ENCODE data around the gene ARF4.
"Not testable (repeated sequence)": the region's sequence is repeated elsewhere in the genome, so short reads cannot be mapped to it uniquely, and the experiment has no call there.

Gene ARF4

DNA sequence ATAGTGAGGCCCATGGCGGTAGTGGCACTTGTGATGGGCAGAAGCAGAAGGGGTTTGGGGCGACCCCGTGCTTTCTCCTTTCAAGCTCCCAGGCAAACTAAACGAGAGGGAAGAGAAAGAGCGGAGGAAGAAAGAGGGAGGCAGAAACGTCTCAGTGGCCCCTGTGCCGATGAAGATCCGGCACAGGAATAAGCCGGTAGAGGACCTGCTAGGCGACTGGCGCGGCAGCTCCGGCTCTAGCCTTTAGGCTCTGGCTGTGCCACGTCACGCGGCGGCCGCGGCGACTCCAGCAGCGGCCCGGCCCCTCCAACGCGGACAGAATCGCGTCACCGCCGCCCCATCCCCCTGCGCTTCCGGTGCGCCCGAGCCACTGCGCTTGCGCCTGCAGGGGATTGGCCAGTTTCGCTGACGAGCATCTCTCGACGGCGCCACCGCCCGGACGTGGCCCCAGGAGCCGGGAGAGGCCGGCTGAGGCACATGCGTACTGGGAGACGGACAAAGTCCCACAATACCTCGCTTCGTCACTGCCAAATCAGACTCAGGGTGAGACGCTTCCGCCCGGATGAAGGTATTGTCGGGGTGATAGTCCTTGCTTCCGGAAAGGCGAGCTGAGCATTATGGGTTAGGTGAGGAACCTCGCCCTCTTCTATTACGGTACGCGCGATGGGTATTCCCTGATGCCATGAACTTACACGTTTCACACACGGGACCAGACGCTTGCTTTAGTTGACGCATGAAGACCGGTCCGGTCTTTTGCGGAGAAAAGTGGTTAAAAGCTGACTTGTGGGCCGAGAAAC lies at the start of gene ARF4:
ARF4 (minus strand) TSS at position 218 of the 797 bp plus-strand sequence; CDS start at position 14, 204 bp downstream.
- peak; percentile 100 for FAIRE-seq
- peak; percentile 98 for DNase-seq (ENCODE audit: extremely low spot score, insufficient read length, low read depth)

DNA sequence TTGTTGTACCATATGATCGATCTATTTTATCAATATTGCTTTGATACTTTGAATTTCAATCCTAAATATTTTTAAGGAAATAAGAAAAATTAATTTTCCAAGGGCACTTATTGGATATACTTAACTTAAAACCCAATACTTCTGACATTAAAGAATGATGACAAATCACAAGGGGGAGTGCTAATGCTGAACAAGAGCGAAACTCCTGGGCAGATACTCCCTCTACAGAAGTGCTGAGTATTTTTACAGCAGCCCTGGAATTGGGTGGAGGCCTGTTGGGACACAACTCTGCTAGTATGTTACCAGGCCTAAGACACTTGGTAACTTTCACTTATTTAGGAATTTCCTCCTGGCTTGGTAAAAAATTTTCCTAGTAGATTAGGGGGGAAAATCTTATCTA lies 49.6 kb upstream of the ARF4 start:
- no peak for FAIRE-seq
- DNase-seq (ENCODE audit: extremely low spot score, insufficient read length, low read depth), result no peak

DNA sequence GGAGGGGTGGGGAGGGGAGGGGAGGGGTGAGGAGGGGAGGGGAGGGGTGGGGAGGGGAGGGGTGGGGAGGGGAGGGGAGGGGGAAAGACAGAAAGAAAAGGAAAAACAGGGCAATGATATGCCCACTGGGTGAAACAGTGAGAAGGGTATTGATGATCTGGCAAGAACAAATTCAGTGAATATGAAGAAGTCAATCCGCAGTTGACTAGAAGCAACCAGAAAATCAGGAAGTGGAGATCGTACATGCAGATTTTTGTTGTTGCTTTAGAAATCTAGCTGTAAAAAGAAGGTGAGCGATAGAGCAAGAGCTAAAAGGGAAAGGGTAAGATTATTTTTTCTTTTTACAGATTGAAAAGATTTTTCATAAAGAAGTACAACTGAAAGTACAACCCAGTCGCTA lies 47.6 kb upstream of the ARF4 start:
- FAIRE-seq, result no peak
- no peak for DNase-seq (ENCODE audit: extremely low spot score, insufficient read length, low read depth)

DNA sequence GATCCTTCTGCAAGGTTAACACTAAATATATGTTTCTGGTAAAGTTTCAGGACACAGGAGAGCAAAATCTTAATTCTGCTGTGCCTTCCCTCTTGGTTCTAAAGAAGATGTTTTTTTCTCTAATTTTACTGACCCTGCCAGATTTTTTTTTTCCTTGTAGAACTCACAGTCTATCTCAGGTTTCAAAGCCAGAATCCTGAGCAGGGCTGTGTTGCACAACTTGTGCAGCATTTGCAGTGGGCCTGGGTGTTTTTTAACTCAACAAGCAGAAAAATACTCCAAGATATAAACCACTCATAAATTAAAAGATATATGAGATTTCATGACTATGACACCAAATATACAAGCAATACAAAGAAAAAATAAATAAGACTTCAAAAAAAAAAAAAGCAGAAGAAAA lies 40.2 kb upstream of the ARF4 start:
- DNase-seq (ENCODE audit: extremely low spot score, insufficient read length, low read depth), result no peak
- FAIRE-seq, result no peak

DNA sequence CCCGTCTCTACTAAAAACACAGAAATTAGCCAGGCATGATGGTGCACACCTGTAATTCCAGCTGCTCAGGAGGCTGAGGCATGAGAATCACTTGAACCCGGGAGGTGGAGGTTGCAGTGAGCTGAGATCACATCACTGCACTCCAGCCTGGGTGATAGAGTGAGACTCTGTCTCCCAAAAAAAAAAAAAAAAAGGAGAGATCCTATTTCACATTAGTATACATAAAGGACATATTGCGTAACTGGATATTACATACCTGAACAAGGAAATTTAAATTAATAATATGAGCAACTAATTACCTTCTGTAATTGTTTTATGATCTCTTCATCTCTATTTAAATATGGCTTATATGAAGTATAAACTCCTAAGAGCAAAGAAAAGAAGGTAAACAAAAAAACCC lies 37.1 kb upstream of the ARF4 start:
- not testable (repeated sequence) for DNase-seq (ENCODE audit: extremely low spot score, insufficient read length, low read depth); FAIRE-seq

DNA sequence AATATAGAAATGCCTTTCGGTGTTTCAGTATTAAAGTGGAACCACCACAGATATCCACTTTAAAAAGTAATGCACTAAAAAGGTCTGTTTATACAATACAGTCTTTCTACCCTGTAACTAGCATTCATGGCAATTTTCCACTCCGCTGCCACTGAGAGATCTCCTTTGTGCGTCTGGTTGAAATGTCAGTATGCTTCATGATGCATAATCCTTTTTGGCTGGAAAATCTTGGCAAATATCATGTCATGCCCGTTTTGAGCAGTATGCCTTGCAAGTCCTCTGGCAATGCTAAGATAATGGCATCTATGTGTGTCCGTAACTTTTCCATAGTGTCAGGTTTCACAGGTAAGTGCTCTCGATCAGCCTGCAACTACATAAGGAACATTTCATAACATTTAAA lies 30.8 kb upstream of the ARF4 start:
- FAIRE-seq (no peak), DNase-seq (ENCODE audit: extremely low spot score, insufficient read length, low read depth) (no peak)

DNA sequence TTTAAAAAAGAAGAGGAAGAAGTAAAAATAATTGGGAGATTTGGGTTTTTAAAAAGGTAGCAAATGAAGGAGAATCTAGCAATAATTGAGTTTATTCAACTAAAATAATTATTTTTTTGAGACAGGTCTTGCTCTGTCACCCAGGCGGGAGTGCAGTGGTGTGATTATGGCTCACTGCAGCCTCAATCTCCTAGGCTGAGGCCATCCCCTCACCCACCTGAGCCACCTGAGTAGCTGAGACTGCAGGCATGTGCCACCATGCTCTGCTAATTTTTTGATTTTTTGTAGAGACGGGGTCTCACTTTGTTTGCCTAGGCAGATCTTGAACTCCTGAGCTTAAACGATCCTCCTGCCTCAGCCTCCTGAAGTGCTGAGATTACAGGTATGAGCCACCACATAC lies 27.7 kb upstream of the ARF4 start:
- FAIRE-seq (no peak), DNase-seq (ENCODE audit: extremely low spot score, insufficient read length, low read depth) (no peak)

DNA sequence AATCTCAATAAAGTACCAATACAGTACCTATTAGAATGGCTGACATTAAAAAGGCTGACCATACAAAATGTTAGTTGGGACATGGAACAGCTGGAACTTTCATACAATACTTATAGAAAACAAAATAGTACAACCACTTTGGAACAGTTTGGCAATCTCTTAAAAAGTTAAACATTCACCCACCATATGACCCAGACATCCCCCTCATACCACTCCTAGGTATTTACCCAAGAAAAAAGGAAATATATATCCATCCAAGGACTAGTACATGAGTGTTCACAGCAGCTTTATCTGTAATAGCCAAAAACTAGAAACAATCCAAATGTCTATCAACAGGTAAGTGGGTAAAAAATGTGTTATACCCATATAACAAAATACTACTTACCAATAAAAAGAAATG lies 25.2 kb upstream of the ARF4 start:
- DNase-seq (ENCODE audit: extremely low spot score, insufficient read length, low read depth) (no peak), FAIRE-seq (no peak)

DNA sequence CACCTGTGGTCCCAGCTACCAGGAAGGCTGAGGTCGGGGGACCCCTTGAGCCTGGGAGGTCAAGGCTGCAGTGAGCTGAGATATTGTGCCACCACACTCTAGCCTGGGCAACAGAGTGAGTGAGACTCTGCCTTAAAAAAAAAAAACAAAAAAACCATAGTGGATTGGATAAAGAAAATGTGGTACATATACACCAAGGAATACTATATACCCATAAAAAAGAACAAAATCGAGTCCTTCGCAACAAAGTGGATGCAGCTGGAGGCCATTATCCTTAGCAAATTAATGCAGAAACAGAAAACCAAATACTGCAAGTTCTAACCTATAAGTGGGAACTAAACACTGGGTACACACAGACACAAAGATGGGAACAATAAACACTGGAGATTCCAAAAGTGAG lies 20.6 kb upstream of the ARF4 start:
- no peak for FAIRE-seq
- DNase-seq (ENCODE audit: extremely low spot score, insufficient read length, low read depth), result no peak

DNA sequence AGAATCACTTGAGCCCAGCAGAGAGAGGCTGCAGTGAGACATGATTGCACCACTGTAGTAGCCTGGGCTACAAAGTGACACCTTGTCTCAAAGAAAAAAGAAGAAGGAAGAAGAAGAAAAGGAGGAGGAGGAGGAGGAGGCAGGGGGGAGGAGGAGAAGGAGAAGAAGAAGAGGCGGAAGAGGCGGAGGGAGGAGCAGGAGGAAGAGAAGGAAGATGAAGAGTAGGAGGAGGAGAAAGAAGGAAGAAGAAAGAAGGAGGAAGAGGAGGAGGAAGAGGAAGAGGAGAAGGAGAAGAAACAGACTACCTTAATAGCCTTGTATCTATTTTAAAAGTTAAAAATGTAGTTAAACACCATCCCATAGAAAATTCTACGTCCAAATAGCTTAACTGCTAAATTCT lies 19.1 kb upstream of the ARF4 start:
- FAIRE-seq (no peak), DNase-seq (ENCODE audit: extremely low spot score, insufficient read length, low read depth) (no peak)

DNA sequence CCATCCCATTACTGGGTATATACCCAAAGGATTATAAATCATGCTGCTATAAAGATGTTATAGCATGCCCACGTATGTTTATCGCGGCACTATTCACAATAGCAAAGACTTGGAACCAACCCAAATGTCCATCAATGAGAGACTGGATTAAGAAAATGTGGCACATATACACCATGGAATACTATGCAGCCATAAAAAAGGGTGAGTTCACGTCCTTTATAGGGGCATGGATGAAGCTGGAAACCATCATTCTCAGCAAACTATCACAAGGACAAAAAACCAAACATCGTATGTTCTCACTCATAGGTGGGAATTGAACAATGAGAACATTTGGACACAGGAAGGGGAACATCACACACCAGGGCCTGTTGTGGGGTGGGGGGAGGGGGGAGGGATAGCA lies 14.7 kb upstream of the ARF4 start:
- not testable (repeated sequence) for FAIRE-seq; DNase-seq (ENCODE audit: extremely low spot score, insufficient read length, low read depth)

DNA sequence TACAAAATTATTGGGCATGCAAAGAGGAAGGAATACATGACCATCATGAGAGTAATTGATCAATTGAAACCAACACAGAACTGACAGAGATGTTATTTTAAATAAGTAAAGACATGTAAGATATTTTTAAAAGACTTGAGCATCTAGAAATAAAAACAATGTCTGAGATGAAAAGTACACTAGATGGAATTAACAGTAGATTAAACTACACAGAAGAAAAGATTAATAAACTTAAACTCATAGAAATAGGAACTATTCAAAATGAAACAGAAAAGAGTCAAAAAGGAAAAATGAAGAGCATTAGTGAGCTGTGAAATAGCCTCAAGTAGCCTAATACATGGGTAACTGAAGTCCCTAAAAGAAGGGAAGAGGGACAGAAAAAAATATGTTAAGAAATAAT lies 8.5 kb upstream of the ARF4 start:
- DNase-seq (ENCODE audit: extremely low spot score, insufficient read length, low read depth) (no peak), FAIRE-seq (peak; percentile 21)

DNA sequence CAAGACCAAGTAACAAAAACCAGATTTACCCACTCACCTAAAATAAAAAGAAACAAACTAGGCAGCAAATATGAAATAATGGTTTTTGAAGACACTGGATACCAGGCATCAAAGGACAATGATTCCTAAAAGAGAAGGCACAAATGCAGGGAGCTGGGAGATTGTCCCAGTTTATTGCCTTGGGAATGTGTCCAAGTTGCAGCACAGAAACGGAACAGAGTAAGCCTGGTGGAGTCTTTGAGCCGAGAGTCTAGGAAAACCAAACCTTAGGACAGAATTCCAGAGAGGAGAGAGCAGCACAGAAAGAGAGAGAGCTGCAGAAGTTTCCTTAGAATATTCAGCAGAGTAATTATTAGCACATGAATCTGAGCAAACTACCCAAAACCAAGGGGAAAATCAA lies 7.8 kb upstream of the ARF4 start:
- DNase-seq (ENCODE audit: extremely low spot score, insufficient read length, low read depth), result no peak
- no peak for FAIRE-seq

DNA sequence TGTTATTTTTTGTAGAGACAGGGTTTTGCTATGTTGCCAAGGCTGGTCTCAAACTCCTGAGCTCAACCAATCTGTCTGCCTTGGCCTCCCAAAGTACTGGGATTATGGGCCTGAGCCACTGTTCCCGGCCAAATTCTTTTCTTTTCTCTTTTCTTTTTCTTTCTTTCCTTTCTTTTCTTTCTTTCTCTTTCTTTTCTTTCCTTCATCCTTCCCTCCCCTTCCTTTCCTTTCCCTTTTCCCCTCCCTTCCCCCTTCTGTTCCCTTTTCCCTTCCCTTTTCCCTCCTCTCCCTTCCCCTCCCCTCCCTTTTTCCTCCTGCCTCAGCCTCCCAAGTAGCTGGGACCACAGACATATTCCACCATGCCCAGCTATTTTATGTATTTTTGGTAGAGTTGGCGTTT lies 3.1 kb upstream of the ARF4 start:
- FAIRE-seq, result no peak

DNA sequence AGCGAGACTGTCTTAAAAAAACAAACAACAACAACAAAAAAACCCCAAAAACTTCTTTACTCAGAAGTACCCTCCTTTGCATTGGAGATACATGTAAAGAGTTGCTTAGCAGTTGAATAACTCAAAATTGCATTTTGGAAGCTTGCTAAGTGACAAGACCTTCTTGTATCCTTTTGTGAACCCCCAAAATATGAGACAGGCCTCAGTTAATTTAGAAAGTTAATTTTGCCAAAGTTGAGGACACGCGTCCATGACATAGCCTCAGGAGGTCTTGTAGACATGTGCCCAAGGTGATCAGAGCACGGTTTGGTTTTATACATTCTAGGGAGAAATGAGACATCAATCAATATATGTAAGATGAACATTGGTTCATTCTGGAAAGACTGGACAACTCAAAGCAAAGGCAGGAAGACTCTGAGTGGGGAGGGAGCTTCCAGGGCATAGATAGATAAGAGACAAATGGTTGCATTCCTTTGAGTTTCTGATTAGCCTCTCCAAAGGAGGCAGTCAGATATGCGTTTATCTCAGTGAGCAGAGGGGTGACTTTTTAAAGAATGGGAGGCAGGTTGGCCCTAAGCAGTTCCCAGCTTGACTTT lies 1.7 kb upstream of the ARF4 start:
- FAIRE-seq (no peak), DNase-seq (ENCODE audit: extremely low spot score, insufficient read length, low read depth) (no peak)

More for the DNA sequence above, 3.1 kb upstream of the ARF4 start:
- no peak for DNase-seq (ENCODE audit: extremely low spot score, insufficient read length, low read depth)

DNA sequence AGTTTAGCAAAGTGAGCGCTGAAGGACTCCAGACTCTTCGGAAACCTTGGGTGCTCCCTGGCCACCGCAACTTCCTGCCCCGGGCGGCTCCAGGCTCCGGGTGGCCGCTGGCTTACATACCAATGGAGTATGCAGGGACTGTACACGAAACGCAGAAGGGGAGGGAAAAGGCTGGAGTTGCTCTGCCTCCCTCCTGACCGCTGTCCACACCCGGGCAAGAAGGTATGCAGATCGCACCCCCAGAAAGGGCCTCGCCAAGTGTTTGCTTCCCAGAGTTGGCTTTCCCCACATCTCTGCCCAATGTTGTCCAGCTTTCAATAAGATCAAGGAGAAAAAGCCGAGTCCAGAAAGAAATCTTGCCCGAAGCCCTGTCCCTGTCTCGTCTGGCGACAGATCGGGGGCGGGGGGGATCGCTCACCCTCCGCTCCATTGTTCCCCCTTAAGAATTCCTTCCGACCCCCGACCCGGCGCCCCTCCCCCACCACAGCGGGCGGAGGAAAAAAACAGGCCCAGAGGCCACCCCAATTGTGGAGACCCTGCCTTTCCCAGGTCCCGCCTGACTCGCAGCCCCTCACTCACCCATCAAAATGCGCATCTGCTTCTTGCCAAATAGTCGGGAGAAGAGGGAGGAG lies 533 bp downstream of the ARF4 start:
- DNase-seq (ENCODE audit: extremely low spot score, insufficient read length, low read depth), result no peak
- FAIRE-seq, result peak; percentile 53

DNA sequence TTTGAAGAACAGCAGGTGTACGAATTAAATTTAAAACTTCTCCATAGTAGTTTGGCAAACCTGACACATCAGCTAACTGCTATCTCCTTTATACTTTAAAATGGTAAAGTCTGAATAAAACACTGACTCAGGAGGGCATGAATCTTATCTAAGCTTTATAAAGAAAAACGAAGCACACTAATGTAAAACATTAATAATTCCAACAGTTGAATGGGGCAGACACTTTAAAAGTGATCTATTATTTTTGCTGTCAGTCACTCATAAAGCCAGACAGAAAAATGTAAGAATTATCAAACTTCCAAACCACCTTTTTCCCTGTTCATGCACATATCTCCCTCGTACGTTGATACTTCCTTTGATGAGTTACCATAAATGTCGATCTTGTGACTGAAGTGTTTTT lies 2.6 kb downstream of the ARF4 start:
- no peak for DNase-seq (ENCODE audit: extremely low spot score, insufficient read length, low read depth)
- FAIRE-seq, result no peak

DNA sequence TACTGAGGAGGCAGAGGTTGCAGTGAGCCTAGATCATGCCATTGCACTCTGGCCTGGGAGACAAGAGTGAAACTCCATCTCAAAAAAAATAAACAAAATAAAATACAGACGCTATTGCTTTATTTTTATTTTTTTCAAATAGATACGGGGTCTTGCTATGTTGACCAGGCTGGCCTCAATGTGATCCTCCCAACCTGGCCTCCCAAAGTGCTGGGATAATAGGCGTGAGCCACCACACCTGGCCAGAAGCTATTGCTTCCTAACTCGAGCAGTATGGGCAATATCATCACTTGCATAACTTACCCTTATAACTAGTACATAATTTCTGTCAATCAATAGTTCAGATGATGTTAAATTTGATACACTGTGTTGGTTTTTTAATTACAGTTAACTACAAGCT lies 3.0 kb downstream of the ARF4 start:
- DNase-seq (ENCODE audit: extremely low spot score, insufficient read length, low read depth) (no peak), FAIRE-seq (no peak)

DNA sequence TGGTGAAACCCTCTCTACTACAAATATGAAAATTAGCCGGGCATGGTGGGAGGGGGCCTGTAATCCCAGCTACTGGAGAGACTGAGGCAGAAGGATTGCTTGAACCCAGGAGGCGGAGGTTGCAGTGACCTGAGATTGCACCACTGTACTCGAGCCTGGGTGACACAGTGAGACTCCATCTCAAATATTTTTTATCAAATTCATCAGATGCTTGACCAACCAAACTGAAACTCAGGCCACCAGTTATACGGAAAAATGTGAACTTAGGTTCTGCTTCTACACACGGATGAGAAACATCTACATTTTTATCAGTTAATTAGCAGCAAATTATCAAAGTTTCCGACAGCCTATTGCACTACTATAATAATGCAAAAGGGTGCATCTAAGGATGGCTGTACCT lies 4.8 kb downstream of the ARF4 start:
- no peak for DNase-seq (ENCODE audit: extremely low spot score, insufficient read length, low read depth)
- no peak for FAIRE-seq

DNA sequence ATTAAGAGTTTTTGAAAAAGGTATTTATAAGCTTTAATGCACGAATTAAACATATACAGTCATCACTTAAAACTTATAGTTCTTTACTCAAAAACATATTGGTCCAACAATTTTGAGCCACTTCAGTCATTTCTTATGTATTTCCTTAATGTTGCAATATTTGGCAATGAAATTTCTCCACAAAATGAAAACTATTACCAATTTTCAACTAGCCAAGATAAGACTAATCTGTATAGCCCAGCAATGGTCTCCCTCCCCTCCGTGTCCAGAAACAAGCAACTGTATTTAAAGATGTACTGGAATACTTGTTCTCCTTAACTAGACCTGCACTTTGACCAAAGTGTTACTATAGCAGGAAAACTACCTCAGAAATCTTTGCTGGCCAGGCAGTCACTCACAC lies 9.2 kb downstream of the ARF4 start:
- FAIRE-seq (no peak), DNase-seq (ENCODE audit: extremely low spot score, insufficient read length, low read depth) (no peak)

DNA sequence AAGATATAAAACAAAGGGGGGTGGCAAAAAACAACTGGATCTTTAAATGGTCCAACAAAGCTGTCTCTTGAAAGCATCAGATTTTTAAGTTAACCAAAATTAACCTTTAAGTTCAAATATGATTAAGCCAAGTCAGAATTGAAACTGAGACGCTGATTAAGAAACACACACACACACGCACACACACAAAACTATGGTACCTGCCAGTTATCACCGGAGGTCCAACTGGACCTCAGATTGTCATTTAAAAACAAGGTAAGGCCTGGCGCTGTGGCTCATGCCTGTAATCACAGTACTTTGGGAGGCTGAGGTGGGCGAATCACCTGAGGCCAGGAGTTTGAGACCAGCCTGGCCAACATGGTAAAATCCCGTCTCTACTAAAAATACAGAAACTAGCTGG lies 10.4 kb downstream of the ARF4 start:
- FAIRE-seq, result no peak
- DNase-seq (ENCODE audit: extremely low spot score, insufficient read length, low read depth), result no peak

Measured in GM18507 (cell line).